RWPE2 (cell line): ENCODE measurements around the gene CFAP43.

Source experiments
- ATAC-seq: fragments of 200-7000 bp; cut with Tn5 transposase; 3 replicates; pipeline ENCODE4 v1.9.1; 2021; ENCODE audit warnings: low read depth
- DNase-seq: peaks from one replicate; pipeline ENCODE4 v3.0.0-alpha.2; 2020; ENCODE audit warnings: low spot score
- H3K27ac ChIP-seq: fragments of 450-650 bp; 2 replicates; pipeline ENCODE4 v1.5.1; 2017; ENCODE audit warnings: mild to moderate bottlenecking; ENCODE audit not compliant: poor library complexity, severe bottlenecking
- H3K27me3 ChIP-seq: fragments of 250-450 bp; sonication (Bioruptor Pico); 2 replicates; pipeline ENCODE4 v1.5.1; 2021; ENCODE audit warnings: mild to moderate bottlenecking, moderate library complexity; ENCODE audit not compliant: insufficient read depth, poor library complexity, severe bottlenecking
- H3K36me3 ChIP-seq: fragments of 250-450 bp; sonication (Bioruptor Pico); 2 replicates; pipeline ENCODE4 v1.5.1; 2020; ENCODE audit warnings: low read depth, mild to moderate bottlenecking, moderate library complexity
- H3K4me1 ChIP-seq: fragments of 250-450 bp; sonication (Bioruptor Pico); 2 replicates; pipeline ENCODE4 v1.5.1; 2021; ENCODE audit warnings: mild to moderate bottlenecking, moderate library complexity; ENCODE audit not compliant: insufficient read depth, poor library complexity, severe bottlenecking
- H3K4me3 ChIP-seq: fragments of 250-450 bp; sonication (Bioruptor Pico); 2 replicates; pipeline ENCODE4 v1.5.1; 2021; ENCODE audit warnings: mild to moderate bottlenecking, moderate library complexity; ENCODE audit not compliant: severe bottlenecking
- H3K9me3 ChIP-seq: fragments of 250-450 bp; sonication (Bioruptor Pico); 2 replicates; pipeline ENCODE4 v1.5.1; 2021; ENCODE audit warnings: mild to moderate bottlenecking, moderate library complexity; ENCODE audit not compliant: severe bottlenecking
- TF ChIP-seq, protein P1 (sequence below): fragments of 450-650 bp; IDR thresholded peaks from one replicate; pipeline ENCODE4 v1.5.1; 2017; ENCODE audit warnings: mild to moderate bottlenecking, moderate library complexity; ENCODE audit not compliant: poor library complexity, severe bottlenecking

CFAP43 gene

DNA sequence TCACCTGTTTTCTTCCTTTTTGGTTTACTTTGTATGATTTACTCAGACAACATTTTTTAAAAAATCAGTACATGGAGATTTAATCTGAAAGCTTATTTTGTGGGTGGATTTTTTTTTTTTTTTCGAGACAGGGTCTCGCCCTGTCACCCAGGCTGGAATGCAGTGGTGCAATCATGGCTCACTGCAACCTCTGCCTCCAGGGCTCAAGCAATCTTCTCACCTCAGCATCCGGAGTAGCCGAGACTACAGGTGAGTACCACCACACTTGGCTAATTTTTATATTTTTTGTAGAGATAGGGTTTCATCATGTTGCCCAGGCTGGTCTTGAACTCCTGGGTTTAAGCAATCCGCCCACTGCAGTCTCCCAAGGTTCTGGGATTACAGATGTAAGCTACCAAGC lies 25.1 kb upstream of the CFAP43 start:
- H3K4me1 ChIP-seq, result peaks cover 56% of the 10 kb centered on the region
- ATAC-seq (no peak), DNase-seq (no peak)
- TF ChIP-seq, protein P1, sequence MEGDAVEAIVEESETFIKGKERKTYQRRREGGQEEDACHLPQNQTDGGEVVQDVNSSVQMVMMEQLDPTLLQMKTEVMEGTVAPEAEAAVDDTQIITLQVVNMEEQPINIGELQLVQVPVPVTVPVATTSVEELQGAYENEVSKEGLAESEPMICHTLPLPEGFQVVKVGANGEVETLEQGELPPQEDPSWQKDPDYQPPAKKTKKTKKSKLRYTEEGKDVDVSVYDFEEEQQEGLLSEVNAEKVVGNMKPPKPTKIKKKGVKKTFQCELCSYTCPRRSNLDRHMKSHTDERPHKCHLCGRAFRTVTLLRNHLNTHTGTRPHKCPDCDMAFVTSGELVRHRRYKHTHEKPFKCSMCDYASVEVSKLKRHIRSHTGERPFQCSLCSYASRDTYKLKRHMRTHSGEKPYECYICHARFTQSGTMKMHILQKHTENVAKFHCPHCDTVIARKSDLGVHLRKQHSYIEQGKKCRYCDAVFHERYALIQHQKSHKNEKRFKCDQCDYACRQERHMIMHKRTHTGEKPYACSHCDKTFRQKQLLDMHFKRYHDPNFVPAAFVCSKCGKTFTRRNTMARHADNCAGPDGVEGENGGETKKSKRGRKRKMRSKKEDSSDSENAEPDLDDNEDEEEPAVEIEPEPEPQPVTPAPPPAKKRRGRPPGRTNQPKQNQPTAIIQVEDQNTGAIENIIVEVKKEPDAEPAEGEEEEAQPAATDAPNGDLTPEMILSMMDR, result no peak
- no peak overlapping the region for H3K4me3 ChIP-seq
- peaks cover 60% of the 10 kb centered on the region for H3K36me3 ChIP-seq
- H3K9me3 ChIP-seq, result no peaks in the 10 kb centered on the region
- H3K27ac ChIP-seq, result peak overlapping the region; percentile 90
- no peaks in the 10 kb centered on the region for H3K27me3 ChIP-seq

DNA sequence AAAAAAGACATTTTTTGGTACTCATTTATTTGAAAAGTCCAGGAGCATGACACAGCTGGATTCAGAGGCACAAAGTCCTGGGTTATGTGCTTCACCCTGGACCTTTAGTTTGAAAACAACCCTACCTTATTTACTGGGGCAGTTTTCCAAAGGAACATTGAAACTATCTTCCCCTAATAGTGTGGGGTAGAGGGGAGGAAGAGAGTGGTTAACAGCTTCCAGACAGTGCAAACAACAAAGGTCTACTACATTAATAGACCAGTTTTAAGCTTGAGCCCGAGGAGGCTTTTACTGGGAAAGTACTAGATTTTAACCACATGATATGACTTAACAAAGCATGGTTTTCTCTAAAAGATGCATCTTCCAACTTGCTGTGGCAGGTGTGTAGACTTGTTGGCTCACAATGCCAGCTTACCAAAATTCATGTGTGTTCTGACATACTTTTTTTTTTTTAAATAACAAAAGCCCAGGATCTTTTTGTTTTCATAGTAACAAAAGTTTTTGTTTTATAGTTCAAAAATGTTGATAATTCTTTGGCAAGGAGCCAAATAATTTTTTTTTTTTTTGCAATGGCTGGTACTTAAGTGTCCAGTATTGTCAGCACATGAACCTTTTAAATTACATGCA lies 24.3 kb upstream of the CFAP43 start:
- DNase-seq, result no peak
- Histone ChIP-seq H3K27ac (peak overlapping the region; percentile 90), H3K9me3 (no peaks in the 10 kb centered on the region), H3K4me3 (peak overlapping the region; percentile 63), H3K4me1 (peaks cover 55% of the 10 kb centered on the region), H3K36me3 (peaks cover 53% of the 10 kb centered on the region), H3K27me3 (no peaks in the 10 kb centered on the region)
- no peak for ATAC-seq
- TF ChIP-seq, protein P1, result no peak

DNA sequence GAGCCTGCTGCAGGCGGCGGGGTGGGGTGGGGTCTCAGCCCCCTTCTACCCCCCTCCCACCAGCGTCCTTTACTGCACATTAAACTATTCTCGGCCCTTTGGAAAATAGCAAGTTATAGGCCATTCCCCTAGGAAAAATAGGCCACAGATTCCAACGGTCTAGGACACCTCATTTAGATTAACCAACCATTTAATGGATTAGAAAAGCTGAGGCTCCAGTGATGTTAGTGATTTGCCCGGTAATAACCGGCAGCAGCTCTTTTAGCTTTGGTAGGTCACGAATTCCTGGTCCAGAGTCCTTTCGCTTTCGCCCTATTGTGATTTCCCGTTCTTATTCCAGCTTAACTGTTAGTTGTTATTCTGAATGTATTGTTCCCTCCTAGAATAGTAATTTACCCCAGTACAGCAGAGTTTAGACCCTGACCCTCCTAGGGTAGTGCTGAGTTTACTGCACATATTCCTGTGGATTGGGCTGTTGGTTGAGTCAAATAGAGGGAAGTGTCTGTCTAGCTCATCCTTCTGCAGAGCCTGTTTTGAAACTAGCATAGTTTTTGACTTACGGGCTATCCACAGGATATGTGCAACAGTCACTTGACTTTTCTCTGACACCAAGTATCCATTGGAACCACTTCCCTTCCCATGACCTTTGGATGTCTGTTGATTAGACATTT lies 23.3 kb upstream of the CFAP43 start:
- ATAC-seq (peak; percentile 69), DNase-seq (no peak)
- Histone ChIP-seq H3K4me3 (peak overlapping the region; percentile 63), H3K9me3 (no peaks in the 10 kb centered on the region), H3K27me3 (no peaks in the 10 kb centered on the region), H3K36me3 (peaks cover 43% of the 10 kb centered on the region), H3K4me1 (peaks cover 45% of the 10 kb centered on the region), H3K27ac (peak overlapping the region; percentile 90)
- TF ChIP-seq, protein P1, result no peak

DNA sequence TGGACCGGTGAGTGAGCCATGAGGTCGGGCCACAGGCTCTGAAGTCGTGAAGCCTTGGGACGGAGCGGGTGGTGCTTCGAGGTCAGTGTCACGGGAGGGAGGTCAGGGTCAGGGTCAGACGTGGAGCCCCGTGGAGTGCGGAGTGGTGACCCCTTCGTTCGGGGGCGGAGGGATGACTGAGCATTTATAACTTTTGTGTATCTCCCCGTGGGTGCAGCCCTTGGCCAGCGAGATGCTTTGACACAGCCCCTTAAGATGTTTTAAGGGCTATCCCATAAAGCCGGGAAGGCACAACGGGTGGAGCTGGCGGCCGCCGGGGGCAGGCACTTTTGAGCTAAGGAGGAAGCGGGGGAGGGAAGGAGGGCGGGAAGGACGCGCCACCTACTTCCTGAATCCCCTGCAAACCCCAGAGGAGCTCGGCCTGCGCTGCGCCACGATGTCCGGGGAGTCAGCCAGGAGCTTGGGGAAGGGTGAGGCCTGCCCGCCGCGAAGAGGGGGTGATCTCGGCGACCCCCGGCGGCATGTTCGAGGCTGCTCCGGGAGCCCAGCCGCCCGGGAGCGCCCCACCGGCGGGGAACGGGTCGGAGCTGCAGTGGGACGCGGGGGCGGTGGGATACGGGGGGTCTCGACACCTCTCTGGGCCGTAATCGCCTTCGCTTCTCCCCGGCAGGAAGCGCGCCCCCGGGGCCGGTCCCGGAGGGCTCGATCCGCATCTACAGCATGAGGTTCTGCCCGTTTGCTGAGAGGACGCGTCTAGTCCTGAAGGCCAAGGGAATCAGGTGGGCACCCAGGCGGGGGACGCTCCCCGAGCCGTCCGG lies 22.5 kb upstream of the CFAP43 start, which contains the start of gene GSTO1:
TSS of gene GSTO1 (plus strand) at position 400 of the 818 bp plus-strand sequence. CDS start at position 437, 37 bp downstream.
- Histone ChIP-seq H3K4me1 (peaks cover 38% of the 10 kb centered on the region), H3K27ac (peak within 1 kb of the TSS; percentile 90), H3K9me3 (no peaks in the 10 kb centered on the region), H3K4me3 (peak within 1 kb of the TSS; percentile 63), H3K27me3 (no peaks in the 10 kb centered on the region), H3K36me3 (peaks cover 35% of the 10 kb centered on the region)
- DNase-seq (peak; percentile 70), ATAC-seq (peak; percentile 75)
- TF ChIP-seq, protein P1, result no peak
